ENCODE measurements around the gene KCTD14. TPM values are rescaled to one million over a fixed set of nuclear protein-coding genes. Genes with fewer than 3 reads are reported as not detected.

KCTD14 gene
- total RNA-seq, 1 donor, result 0.27 TPM

GRCh38 chr11:77967121-77967520, 56.0 kb downstream of the KCTD14 start:
- DNase-seq (ENCODE audit: low read depth in 2 of 3, low spot score in 2 of 3), result no peak

- no peak for DNase-seq (ENCODE audit: low read depth in 2 of 3, low spot score in 2 of 3)
Measured at GRCh38 chr11:77966338-77966737, 56.7 kb downstream of the KCTD14 start.

Other genes with a start within 250 kb of the KCTD14 start
- gene RSF1, start 202.6 kb downstream of the KCTD14 start, total RNA-seq, result 15.1 TPM
- 8.9 TPM for gene AAMDC, start 202.1 kb downstream of the KCTD14 start, total RNA-seq
- gene INTS4, start 28.6 kb downstream of the KCTD14 start, total RNA-seq, result 42.5 TPM
- gene THRSP, start 40.6 kb upstream of the KCTD14 start, total RNA-seq, result under 0.01 TPM
- 73.5 TPM for gene NDUFC2, start 56.6 kb upstream of the KCTD14 start, total RNA-seq
- gene ALG8, start 116.3 kb upstream of the KCTD14 start, total RNA-seq, result 21.8 TPM
- 3.0 TPM for gene KCTD21, start 165.3 kb upstream of the KCTD14 start, total RNA-seq
- gene USP35, start 165.6 kb upstream of the KCTD14 start, total RNA-seq, result 3.8 TPM

Measured in hematopoietic multipotent progenitor cell (in vitro differentiated cells).